Stimulated activated CD8-positive, alpha-beta memory T cell treated with anti-CD3 and anti-CD28 coated beads, Interleukin-4, amount 100 ng/mL, for 24 hours (primary cell): ENCODE measurements around the gene ZSWIM5.
"Not testable (repeated sequence)": the region's sequence is repeated elsewhere in the genome, so short reads cannot be mapped to it uniquely, and the experiment has no call there.

Source experiments
- DNase-seq: peaks from one replicate; pipeline ENCODE4 v3.0.0-alpha.2; 2020; ENCODE audit warnings: low read depth

Gene ZSWIM5

GRCh38 chr1:45205910-45206721 is at the start of gene ZSWIM5:
TSS of gene ZSWIM5 (minus strand) at chr1:45206605. CDS start at chr1:45206350, 255 bp downstream.
- peak; percentile 41 for DNase-seq

- DNase-seq, result no peak
These were observed 48.1 kb upstream of the ZSWIM5 start for GRCh38 chr1:45254490-45254889.

- no peak for DNase-seq
These were observed 44.1 kb upstream of the ZSWIM5 start for GRCh38 chr1:45250544-45250943.

- DNase-seq, result not testable (repeated sequence)
These were observed 41.6 kb upstream of the ZSWIM5 start for GRCh38 chr1:45248004-45248403.

GRCh38 chr1:45246760-45247159 is 40.4 kb upstream of the ZSWIM5 start:
- no peak for DNase-seq

- DNase-seq, result not testable (repeated sequence)
These were observed 40.0 kb upstream of the ZSWIM5 start for GRCh38 chr1:45246359-45246758.

GRCh38 chr1:45244660-45245059 is 38.3 kb upstream of the ZSWIM5 start:
- DNase-seq, result no peak

GRCh38 chr1:45243476-45244343 is 37.3 kb upstream of the ZSWIM5 start:
- no peak for DNase-seq

- no peak for DNase-seq
These were observed 32.4 kb upstream of the ZSWIM5 start for GRCh38 chr1:45238846-45239245.

- no peak for DNase-seq
These were observed 29.7 kb upstream of the ZSWIM5 start for GRCh38 chr1:45236136-45236535.

- no peak for DNase-seq
These were observed 24.1 kb upstream of the ZSWIM5 start for GRCh38 chr1:45230537-45230936.

GRCh38 chr1:45225598-45225997 is 19.2 kb upstream of the ZSWIM5 start:
- no peak for DNase-seq

- not testable (repeated sequence) for DNase-seq
These were observed 17.3 kb upstream of the ZSWIM5 start for GRCh38 chr1:45223710-45224109.

- no peak for DNase-seq
These were observed 15.3 kb upstream of the ZSWIM5 start for GRCh38 chr1:45221716-45222115.

GRCh38 chr1:45216861-45217260 is 10.5 kb upstream of the ZSWIM5 start:
- no peak for DNase-seq

- no peak for DNase-seq
These were observed 9.8 kb upstream of the ZSWIM5 start for GRCh38 chr1:45216200-45216541.

GRCh38 chr1:45215485-45216199 is 9.2 kb upstream of the ZSWIM5 start:
- no peak for DNase-seq

- no peak for DNase-seq
These were observed 7.5 kb upstream of the ZSWIM5 start for GRCh38 chr1:45213892-45214291.

GRCh38 chr1:45211076-45211475 is 4.7 kb upstream of the ZSWIM5 start:
- no peak for DNase-seq

- DNase-seq, result no peak
These were observed 611 bp upstream of the ZSWIM5 start for GRCh38 chr1:45206808-45207623.

- DNase-seq, result no peak
These were observed 1.1 kb downstream of the ZSWIM5 start for GRCh38 chr1:45205011-45205909.
